Lower leg skin (tissue), 3 donors: ENCODE measurements around the gene MAST4.

Source experiments
- POLR2A ChIP-seq, 2 donors: fragments of 450-650 bp; IDR thresholded peaks; one replicate each; pipeline ENCODE4 v1.6.1; 2016 to 2017; ENCODE audit warnings: antibody characterized with exemption in 2 of 2, mild to moderate bottlenecking in 1 of 2, moderate library complexity in 1 of 2
- TF ChIP-seq, protein P1 (sequence below), 3 donors: fragments of 450-650 bp; IDR thresholded peaks; one replicate each; pipeline ENCODE4 v1.5.1; 2016; ENCODE audit warnings: antibody characterized with exemption in 3 of 3, mild to moderate bottlenecking in 3 of 3, moderate library complexity in 2 of 3

DNA sequence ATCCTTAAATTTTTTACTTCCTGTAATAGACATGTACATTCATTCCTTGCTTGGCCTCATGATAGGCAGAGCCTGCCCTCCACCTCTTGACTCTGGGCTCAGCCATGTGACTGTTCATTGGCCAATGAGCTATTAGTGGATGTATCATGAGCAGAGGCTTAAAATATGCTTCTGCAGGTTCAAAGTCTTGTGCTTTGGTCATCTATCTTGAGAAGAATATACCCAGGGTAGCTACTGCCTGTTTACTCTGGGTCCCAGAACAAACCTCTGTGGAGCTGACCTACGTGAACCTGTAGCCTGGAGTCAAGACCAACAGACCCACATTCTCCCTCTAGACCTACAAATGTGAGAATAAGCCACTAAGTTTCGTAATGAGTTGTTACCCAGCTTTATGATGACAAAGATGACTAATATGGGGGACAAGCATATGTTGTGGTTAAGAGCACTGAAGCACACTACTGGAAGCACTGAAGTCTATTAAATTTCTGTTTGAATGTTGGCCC is 244.4 kb downstream of the MAST4 start:
- TF ChIP-seq, protein P1, sequence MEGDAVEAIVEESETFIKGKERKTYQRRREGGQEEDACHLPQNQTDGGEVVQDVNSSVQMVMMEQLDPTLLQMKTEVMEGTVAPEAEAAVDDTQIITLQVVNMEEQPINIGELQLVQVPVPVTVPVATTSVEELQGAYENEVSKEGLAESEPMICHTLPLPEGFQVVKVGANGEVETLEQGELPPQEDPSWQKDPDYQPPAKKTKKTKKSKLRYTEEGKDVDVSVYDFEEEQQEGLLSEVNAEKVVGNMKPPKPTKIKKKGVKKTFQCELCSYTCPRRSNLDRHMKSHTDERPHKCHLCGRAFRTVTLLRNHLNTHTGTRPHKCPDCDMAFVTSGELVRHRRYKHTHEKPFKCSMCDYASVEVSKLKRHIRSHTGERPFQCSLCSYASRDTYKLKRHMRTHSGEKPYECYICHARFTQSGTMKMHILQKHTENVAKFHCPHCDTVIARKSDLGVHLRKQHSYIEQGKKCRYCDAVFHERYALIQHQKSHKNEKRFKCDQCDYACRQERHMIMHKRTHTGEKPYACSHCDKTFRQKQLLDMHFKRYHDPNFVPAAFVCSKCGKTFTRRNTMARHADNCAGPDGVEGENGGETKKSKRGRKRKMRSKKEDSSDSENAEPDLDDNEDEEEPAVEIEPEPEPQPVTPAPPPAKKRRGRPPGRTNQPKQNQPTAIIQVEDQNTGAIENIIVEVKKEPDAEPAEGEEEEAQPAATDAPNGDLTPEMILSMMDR (IDR thresholded peaks at IDR 0.05): no peak
- no peak for TF ChIP-seq POLR2A (IDR thresholded peaks at IDR 0.05)
